Nephron (organoid): Measurements from ENCODE around the gene AIFM2.

Experiments
- H3K27ac Mint-ChIP-seq, 3 experiments: 2 replicates each; pipeline ENCODE4 v1.8.0; 2020; ENCODE audit warnings: mixed read lengths in 3 of 3, mild to moderate bottlenecking in 2 of 3, moderate library complexity in 1 of 3
- H3K27me3 Mint-ChIP-seq: 2 replicates; pipeline ENCODE4 v1.8.0; 2021; ENCODE audit warnings: low read depth, mild to moderate bottlenecking, moderate library complexity, mixed read lengths
- H3K36me3 Mint-ChIP-seq: 2 replicates; pipeline ENCODE4 v1.8.0; 2020; ENCODE audit warnings: low read depth, mixed read lengths
- H3K4me1 Mint-ChIP-seq: 2 replicates; pipeline ENCODE4 v1.8.0; 2020; ENCODE audit warnings: mixed read lengths
- H3K4me3 Mint-ChIP-seq, 3 experiments: 2 replicates each; pipeline ENCODE4 v1.8.0; 2020; ENCODE audit warnings: mild to moderate bottlenecking in 3 of 3, mixed read lengths in 3 of 3, moderate library complexity in 2 of 3
- H3K9me3 Mint-ChIP-seq: 2 replicates; pipeline ENCODE4 v1.8.0; 2020; ENCODE audit warnings: mixed read lengths
- CTCF ChIP-seq, 3 experiments: fragments of 200-600 bp; sonication (generic); IDR thresholded peaks; one replicate each; pipeline ENCODE4 v1.5.0; 2021; ENCODE audit warnings: antibody characterized with exemption in 3 of 3; ENCODE audit not compliant: unreplicated experiment in 3 of 3

The AIFM2 gene

GRCh38 chr10:70070834-70071233 lies 61.8 kb downstream of the AIFM2 start:
- Mint-ChIP-seq H3K27ac (no peak overlapping the region), H3K36me3 (peaks cover 37% of the 10 kb centered on the region)

GRCh38 chr10:70069346-70069745 lies 63.3 kb downstream of the AIFM2 start:
- no peak overlapping the region for H3K27ac Mint-ChIP-seq
- no peaks in the 10 kb centered on the region for H3K27me3 Mint-ChIP-seq
- no peaks in the 10 kb centered on the region for H3K4me1 Mint-ChIP-seq
- peaks cover 40% of the 10 kb centered on the region for H3K36me3 Mint-ChIP-seq
- H3K4me3 Mint-ChIP-seq, result no peak overlapping the region
- TF ChIP-seq CTCF (IDR thresholded peaks at IDR 0.05; ENCODE audit: unreplicated experiment in 3 of 3), result no peak
- no peaks in the 10 kb centered on the region for H3K9me3 Mint-ChIP-seq

More at GRCh38 chr10:70070834-70071233, 61.8 kb downstream of the AIFM2 start:
- Mint-ChIP-seq H3K27me3 (no peaks in the 10 kb centered on the region), H3K4me3 (no peak overlapping the region), H3K9me3 (no peaks in the 10 kb centered on the region), H3K4me1 (no peaks in the 10 kb centered on the region)
- no peak for TF ChIP-seq CTCF (IDR thresholded peaks at IDR 0.05; ENCODE audit: unreplicated experiment in 3 of 3)

- H3K27me3 Mint-ChIP-seq, result no peaks in the 10 kb centered on the region
Measured at GRCh38 chr10:70068925-70069324, 63.7 kb downstream of the AIFM2 start.

GRCh38 chr10:70067586-70067985 lies 65.0 kb downstream of the AIFM2 start:
- Mint-ChIP-seq H3K4me1 (no peaks in the 10 kb centered on the region), H3K9me3 (no peaks in the 10 kb centered on the region), H3K27ac (no peak overlapping the region), H3K36me3 (peaks cover 40% of the 10 kb centered on the region), H3K27me3 (no peaks in the 10 kb centered on the region), H3K4me3 (no peak overlapping the region)
- TF ChIP-seq CTCF (IDR thresholded peaks at IDR 0.05; ENCODE audit: unreplicated experiment in 3 of 3), result no peak

More at GRCh38 chr10:70068925-70069324, 63.7 kb downstream of the AIFM2 start:
- TF ChIP-seq CTCF (IDR thresholded peaks at IDR 0.05; ENCODE audit: unreplicated experiment in 3 of 3), result no peak
- Mint-ChIP-seq H3K36me3 (peaks cover 37% of the 10 kb centered on the region), H3K4me1 (no peaks in the 10 kb centered on the region), H3K9me3 (no peaks in the 10 kb centered on the region), H3K4me3 (no peak overlapping the region), H3K27ac (no peak overlapping the region)

DNA sequence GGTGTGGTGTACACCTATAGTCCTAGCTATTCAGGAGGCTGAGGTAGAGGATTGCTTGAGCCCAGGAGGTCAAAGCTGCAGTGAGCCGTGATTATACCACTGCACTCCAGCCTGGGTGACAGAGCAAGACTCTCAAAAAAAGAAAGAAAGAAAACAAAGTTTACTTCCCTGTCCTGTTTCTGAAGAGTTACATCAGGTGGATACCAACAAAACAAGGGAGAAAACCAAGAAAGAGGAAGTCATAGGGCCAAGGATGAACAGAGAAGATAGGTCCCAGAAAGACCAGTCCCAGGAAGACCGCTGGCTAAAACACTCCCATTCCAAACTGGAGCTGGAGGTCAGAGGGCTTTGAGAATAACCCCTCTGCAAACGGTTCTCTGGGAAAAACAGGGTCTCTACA lies 66.4 kb downstream of the AIFM2 start:
- TF ChIP-seq CTCF (IDR thresholded peaks at IDR 0.05; ENCODE audit: unreplicated experiment in 3 of 3), result no peak
- Mint-ChIP-seq H3K27ac (no peak overlapping the region), H3K4me3 (no peak overlapping the region), H3K36me3 (peaks cover 40% of the 10 kb centered on the region), H3K9me3 (no peaks in the 10 kb centered on the region), H3K4me1 (no peaks in the 10 kb centered on the region), H3K27me3 (no peaks in the 10 kb centered on the region)

DNA sequence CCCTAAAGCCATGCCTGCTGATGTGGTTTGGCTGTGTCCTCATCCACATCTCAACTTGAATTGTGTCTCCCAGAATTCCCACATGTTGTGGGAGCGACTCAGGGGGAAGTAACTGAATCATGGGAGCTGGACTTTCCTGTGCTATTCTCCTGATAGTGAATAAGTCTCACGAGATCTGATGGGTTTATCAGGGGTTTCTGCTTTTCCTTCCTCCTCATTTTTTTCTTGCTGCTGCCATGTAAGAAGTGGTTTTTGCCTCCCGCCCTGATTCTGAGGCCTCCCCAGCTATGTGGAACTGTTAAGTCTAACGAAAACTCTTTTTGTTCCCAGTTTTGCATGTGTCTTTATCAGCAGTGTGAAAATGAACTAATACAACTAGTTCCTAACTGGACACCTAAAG lies 68.1 kb downstream of the AIFM2 start:
- no peaks in the 10 kb centered on the region for H3K27me3 Mint-ChIP-seq
- TF ChIP-seq CTCF (IDR thresholded peaks at IDR 0.05; ENCODE audit: unreplicated experiment in 3 of 3), result no peak

More for the DNA sequence above, 68.1 kb downstream of the AIFM2 start:
- no peaks in the 10 kb centered on the region for H3K4me1 Mint-ChIP-seq
- H3K4me3 Mint-ChIP-seq, result no peak overlapping the region
- no peaks in the 10 kb centered on the region for H3K9me3 Mint-ChIP-seq
- H3K36me3 Mint-ChIP-seq, result peaks cover 40% of the 10 kb centered on the region
- no peak overlapping the region for H3K27ac Mint-ChIP-seq
